Measurements from ENCODE around the gene INO80.

The INO80 gene

DNA sequence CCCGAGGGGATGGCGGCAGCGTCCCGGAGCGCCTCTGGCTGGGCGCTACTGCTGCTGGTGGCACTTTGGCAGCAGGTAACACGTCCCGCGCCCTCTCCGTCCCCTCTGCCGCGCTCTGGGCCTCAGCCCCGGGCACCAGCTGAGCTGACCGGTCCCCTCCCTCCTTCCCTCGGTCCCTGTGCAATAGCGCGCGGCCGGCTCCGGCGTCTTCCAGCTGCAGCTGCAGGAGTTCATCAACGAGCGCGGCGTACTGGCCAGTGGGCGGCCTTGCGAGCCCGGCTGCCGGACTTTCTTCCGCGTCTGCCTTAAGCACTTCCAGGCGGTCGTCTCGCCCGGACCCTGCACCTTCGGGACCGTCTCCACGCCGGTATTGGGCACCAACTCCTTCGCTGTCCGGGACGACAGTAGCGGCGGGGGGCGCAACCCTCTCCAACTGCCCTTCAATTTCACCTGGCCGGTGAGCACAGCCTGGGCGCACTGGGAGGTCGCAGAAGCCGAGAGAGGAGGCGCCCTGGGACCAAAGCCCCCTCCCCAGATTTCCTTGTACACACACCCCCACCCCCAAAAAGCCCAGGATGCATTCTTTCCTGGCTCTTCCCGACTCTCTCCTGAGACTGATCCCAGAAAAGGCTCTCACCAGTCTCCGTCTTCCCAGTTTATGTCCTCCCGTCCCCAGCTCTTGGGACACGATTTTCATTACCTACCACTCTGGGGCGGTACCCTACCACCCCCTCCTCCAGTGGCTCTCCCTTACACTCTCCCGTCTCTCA lies 186.2 kb downstream of the INO80 start:
- no peak for DNase-seq (ENCODE audit: low read depth)
